NCI-H2196 treated with DMSO at 0.1 percent for 48 hours (cell line): ENCODE measurements around the gene SART1.
A peak's percentile ranks its signal among the peaks of the same experiment; 100 is the strongest.

Experiments
- DNase-seq: peaks from one replicate; lab custom pipeline; 2025; ENCODE audit not compliant: unreplicated experiment; lab: John Stamatoyannopoulos, UW

The SART1 gene

GRCh38 chr11:65961267-65962140 is at the start of gene SART1:
TSS of gene SART1 (plus strand) at chr11:65961734. CDS start at chr11:65961781, 47 bp downstream.
- peak; percentile 98 for DNase-seq

- no peak for DNase-seq
Observed at GRCh38 chr11:65912845-65913244, 48.7 kb upstream of the SART1 start.

- no peak for DNase-seq
Observed at GRCh38 chr11:65915101-65915820, 46.3 kb upstream of the SART1 start.

GRCh38 chr11:65915821-65916251 is 45.7 kb upstream of the SART1 start:
- no peak for DNase-seq

- no peak for DNase-seq
Observed at GRCh38 chr11:65916391-65916790, 45.1 kb upstream of the SART1 start.

- no peak for DNase-seq
Observed at GRCh38 chr11:65917077-65917433, 44.5 kb upstream of the SART1 start.

- DNase-seq, result no peak
Observed at GRCh38 chr11:65917434-65918210, 43.9 kb upstream of the SART1 start.

- no peak for DNase-seq
Observed at GRCh38 chr11:65918211-65919140, 43.1 kb upstream of the SART1 start, which contains the start of gene C11orf68. TSS of gene C11orf68 (minus strand) at chr11:65919062. CDS start at chr11:65919031, 31 bp downstream.

- DNase-seq, result peak; percentile 99
Observed at GRCh38 chr11:65919141-65919572, 42.4 kb upstream of the SART1 start, which contains the start of gene DRAP1. TSS of gene DRAP1 (plus strand) at chr11:65919426. CDS start at chr11:65919502, 76 bp downstream.

GRCh38 chr11:65919573-65920371 is 41.8 kb upstream of the SART1 start:
- DNase-seq, result no peak

- DNase-seq, result no peak
Observed at GRCh38 chr11:65920372-65920802, 41.1 kb upstream of the SART1 start.

GRCh38 chr11:65921033-65921555 is 40.4 kb upstream of the SART1 start:
- DNase-seq, result no peak

- no peak for DNase-seq
Observed at GRCh38 chr11:65921876-65922275, 39.7 kb upstream of the SART1 start.

- DNase-seq, result no peak
Observed at GRCh38 chr11:65922565-65922964, 39.0 kb upstream of the SART1 start.

- no peak for DNase-seq
Observed at GRCh38 chr11:65925397-65925796, 36.1 kb upstream of the SART1 start.

- no peak for DNase-seq
Observed at GRCh38 chr11:65927904-65928397, 33.6 kb upstream of the SART1 start.

GRCh38 chr11:65928667-65929066 is 32.9 kb upstream of the SART1 start:
- no peak for DNase-seq

- no peak for DNase-seq
Observed at GRCh38 chr11:65931773-65932557, 29.6 kb upstream of the SART1 start.
